Transverse colon (tissue), 4 donors: ENCODE measurements around the gene FOXP4. TPM values are rescaled to one million over a fixed set of nuclear protein-coding genes. Genes with fewer than 3 reads are reported as not detected.

Source experiments
- DNase-seq: peaks from one replicate; pipeline ENCODE4 v3.0.0-alpha.2; 2019
- H3K27ac ChIP-seq, 4 donors: fragments of 200-600 bp; sonication (generic); 2 replicates each; pipeline ENCODE4 v1.5.1; 2016 to 2018; ENCODE audit warnings: inconsistent platforms in 4 of 4
- H3K27me3 ChIP-seq: fragments of 200-600 bp; sonication (generic); 2 replicates; pipeline ENCODE4 v1.5.1; 2017; ENCODE audit warnings: inconsistent platforms
- H3K36me3 ChIP-seq, 4 donors: fragments of 200-600 bp; sonication (generic); 2 replicates each; pipeline ENCODE4 v1.5.1; 2017 to 2019; ENCODE audit warnings: inconsistent platforms in 4 of 4
- H3K4me1 ChIP-seq, 4 donors: fragments of 200-600 bp; sonication (generic); 2 replicates each; pipeline ENCODE4 v1.5.1; 2017 to 2020; ENCODE audit warnings: inconsistent platforms in 4 of 4
- H3K4me3 ChIP-seq, 4 donors: fragments of 200-600 bp; sonication (generic); 1 replicate in 1 of 4; 2 replicates in 3 of 4; pipeline versions ENCODE4 v1.5.1 to v1.6.1; 2017 to 2019; ENCODE audit warnings: inconsistent platforms in 4 of 4
- H3K9me3 ChIP-seq, 2 donors: fragments of 200-600 bp; sonication (generic); 2 replicates each; pipeline ENCODE4 v1.5.1; 2017 to 2019; ENCODE audit warnings: inconsistent platforms in 2 of 2
- EP300 ChIP-seq: sonication (generic); formaldehyde crosslinking; IDR thresholded peaks from one replicate; pipeline ENCODE4 v1.6.1; 2017; ENCODE audit warnings: antibody characterized with exemption, low read depth
- POLR2A ChIP-seq: fragments of 450-650 bp; IDR thresholded peaks from one replicate; pipeline ENCODE4 v1.6.1; 2016; ENCODE audit warnings: antibody characterized with exemption, mild to moderate bottlenecking, moderate library complexity
- POLR2AphosphoS5 ChIP-seq, 3 donors: sonication (generic); formaldehyde crosslinking; IDR thresholded peaks; one replicate each; pipeline ENCODE4 v1.6.1; 2016; ENCODE audit warnings: antibody characterized with exemption in 3 of 3
- WGBS, 2 donors: methylation state at CpG; one replicate each; pipeline ENCODE4 v1.1.5; 2018; ENCODE audit warnings: low coverage in 1 of 2; 5-methylcytosine and 5-hydroxymethylcytosine counted together
- in situ Hi-C, 4 donors: fragments of 200-750 bp; cut with MboI; loops; one replicate each; pipeline versions ENCODE4 v1.15.0 to v1.15.1; 2017; ENCODE audit warnings: low sequenced_read_pairs in 3 of 4, low pct_ligation_motif_present in 1 of 4, low pct_unique_long_range_greater_than_20kb in 1 of 4
- intact Hi-C: fragments of 100-400 bp; cut with DNase I; formaldehyde crosslinking; loops from one replicate; pipeline ENCODE4 v1.15.1; 2023; ENCODE audit warnings: low total_unique reads
- total RNA-seq, 4 donors: library from RNA; depleted of rRNA; stranded (reverse); fragments of >200 nt; gene quantifications; one replicate each; pipeline ENCODE4 v1.1.0, GENCODE V29; 2016
- TF ChIP-seq, protein P1 (sequence below), 5 experiments: fragments of 200-600 bp in 3 of 5; fragments of 450-650 bp in 2 of 5; sonication (generic) in 3 of 5; IDR thresholded peaks; 1 replicate in 2 of 5; 2 replicates in 3 of 5; pipeline ENCODE4 v1.5.1; 2016 to 2017; ENCODE audit warnings: antibody characterized with exemption in 5 of 5, inconsistent platforms in 3 of 5, mild to moderate bottlenecking in 2 of 5, moderate library complexity in 1 of 5

Gene FOXP4, protein sequence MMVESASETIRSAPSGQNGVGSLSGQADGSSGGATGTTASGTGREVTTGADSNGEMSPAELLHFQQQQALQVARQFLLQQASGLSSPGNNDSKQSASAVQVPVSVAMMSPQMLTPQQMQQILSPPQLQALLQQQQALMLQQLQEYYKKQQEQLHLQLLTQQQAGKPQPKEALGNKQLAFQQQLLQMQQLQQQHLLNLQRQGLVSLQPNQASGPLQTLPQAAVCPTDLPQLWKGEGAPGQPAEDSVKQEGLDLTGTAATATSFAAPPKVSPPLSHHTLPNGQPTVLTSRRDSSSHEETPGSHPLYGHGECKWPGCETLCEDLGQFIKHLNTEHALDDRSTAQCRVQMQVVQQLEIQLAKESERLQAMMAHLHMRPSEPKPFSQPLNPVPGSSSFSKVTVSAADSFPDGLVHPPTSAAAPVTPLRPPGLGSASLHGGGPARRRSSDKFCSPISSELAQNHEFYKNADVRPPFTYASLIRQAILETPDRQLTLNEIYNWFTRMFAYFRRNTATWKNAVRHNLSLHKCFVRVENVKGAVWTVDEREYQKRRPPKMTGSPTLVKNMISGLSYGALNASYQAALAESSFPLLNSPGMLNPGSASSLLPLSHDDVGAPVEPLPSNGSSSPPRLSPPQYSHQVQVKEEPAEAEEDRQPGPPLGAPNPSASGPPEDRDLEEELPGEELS
- 10 to 100 TPM; 13.8 to 45.6 (median 17.2) TPM for total RNA-seq

DNA sequence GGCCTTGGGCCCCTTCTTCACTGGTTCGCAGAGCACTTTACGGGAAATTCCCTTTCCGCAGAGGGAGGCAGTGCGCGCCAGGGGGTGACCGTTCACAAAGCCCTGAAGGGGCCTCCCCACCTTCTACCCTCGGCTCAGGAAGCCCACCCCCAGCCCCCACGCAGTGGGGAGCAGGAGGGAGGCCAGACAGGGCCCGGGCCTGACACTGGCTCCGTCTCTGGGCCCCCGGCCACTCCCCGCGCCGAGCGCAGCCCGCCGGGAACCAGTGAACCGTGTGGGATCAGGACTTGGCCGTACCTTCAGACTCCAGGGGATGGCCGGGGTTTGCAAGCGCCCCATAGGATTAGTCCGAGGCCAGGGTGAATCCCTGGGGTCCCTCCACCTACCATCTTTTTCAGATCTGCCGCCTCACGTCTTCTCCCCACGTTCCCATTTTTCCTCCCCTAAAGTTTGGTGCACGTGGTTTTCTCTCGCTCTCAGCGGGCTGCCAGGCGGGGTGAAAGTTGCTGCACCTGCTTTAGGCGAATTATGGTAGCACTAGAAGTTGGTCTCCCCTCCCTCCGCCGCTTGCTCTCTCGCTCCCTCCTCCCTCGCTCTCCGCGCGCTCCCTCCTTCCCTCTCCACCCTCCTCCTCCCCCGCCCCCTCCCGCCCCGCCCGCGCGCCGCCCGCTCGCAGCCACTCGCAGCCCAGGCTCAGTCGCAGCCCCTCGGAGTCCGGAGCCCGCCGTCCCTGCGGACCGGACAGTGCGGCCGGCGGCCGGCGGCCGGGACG, at the start of gene FOXP4:
FOXP4 (plus strand) TSS at position 679 of the 772 bp plus-strand sequence. CDS start 19,380 bp downstream, outside the sequence.
- TF ChIP-seq POLR2AphosphoS5 (IDR thresholded peaks at IDR 0.05) (peak in 1 of 3 donors; percentile 9), POLR2A (no peak), EP300 (no peak)
- Histone ChIP-seq H3K9me3 (no peaks in the 10 kb centered on the region), H3K27me3 (peaks cover 5% of the 10 kb centered on the region), H3K4me3 (peak within 1 kb of the TSS; percentile 72 to 93 (median 84)), H3K4me1 (peaks cover 7 to 40% (median 26%) of the 10 kb centered on the region in 4 donors), H3K27ac (peak within 1 kb of the TSS; percentile 87 to 93 (median 90)), H3K36me3 (no peaks in the 10 kb centered on the region)
- intact Hi-C loops = loop anchor here (2.0 kb wide), 2 partner anchors 41 to 119 kb away; no protein-coding TSS in a partner anchor
- DNase-seq = peak; percentile 92
- WGBS, 2 donors = 1% methylated on average over 26 of the region's 61 CpGs; no CpG with 5 or more reads in 1 of the 2 donors
- in situ Hi-C loops = no loop called here

DNA sequence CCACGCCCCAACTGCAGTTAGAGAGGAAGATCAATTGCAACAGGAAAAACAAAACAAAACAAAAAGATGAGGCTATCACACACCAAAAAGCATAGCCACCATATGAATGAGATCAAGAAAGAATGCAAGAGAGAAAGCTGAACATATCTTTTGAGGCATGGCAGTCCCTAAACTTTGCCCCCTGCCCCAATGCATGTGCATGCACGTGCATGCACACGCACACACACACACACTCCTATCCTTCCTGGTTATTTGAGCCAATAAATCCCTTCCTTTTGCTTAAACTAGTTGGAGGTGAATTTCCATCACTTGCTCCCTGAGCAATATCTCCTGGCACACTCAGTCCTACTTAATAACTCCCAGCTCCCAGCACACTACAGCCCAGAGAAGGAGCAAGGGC, 48.6 kb upstream of the FOXP4 start:
- in situ Hi-C loops = no loop called here
- Histone ChIP-seq H3K9me3 (no peaks in the 10 kb centered on the region), H3K27ac (no peak overlapping the region), H3K4me3 (no peak overlapping the region), H3K27me3 (no peaks in the 10 kb centered on the region), H3K36me3 (no peaks in the 10 kb centered on the region), H3K4me1 (no peaks in the 10 kb centered on the region)
- TF ChIP-seq, protein P1, sequence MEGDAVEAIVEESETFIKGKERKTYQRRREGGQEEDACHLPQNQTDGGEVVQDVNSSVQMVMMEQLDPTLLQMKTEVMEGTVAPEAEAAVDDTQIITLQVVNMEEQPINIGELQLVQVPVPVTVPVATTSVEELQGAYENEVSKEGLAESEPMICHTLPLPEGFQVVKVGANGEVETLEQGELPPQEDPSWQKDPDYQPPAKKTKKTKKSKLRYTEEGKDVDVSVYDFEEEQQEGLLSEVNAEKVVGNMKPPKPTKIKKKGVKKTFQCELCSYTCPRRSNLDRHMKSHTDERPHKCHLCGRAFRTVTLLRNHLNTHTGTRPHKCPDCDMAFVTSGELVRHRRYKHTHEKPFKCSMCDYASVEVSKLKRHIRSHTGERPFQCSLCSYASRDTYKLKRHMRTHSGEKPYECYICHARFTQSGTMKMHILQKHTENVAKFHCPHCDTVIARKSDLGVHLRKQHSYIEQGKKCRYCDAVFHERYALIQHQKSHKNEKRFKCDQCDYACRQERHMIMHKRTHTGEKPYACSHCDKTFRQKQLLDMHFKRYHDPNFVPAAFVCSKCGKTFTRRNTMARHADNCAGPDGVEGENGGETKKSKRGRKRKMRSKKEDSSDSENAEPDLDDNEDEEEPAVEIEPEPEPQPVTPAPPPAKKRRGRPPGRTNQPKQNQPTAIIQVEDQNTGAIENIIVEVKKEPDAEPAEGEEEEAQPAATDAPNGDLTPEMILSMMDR (IDR thresholded peaks at IDR 0.05) = no peak
- TF ChIP-seq POLR2A = no peak
- no peak for TF ChIP-seq EP300
- TF ChIP-seq POLR2AphosphoS5 (IDR thresholded peaks at IDR 0.05) = no peak
- no peak for DNase-seq
- intact Hi-C loops = no loop called here
- 61 to 63% methylated on average over 3 of the region's 3 CpGs for WGBS, 2 donors

DNA sequence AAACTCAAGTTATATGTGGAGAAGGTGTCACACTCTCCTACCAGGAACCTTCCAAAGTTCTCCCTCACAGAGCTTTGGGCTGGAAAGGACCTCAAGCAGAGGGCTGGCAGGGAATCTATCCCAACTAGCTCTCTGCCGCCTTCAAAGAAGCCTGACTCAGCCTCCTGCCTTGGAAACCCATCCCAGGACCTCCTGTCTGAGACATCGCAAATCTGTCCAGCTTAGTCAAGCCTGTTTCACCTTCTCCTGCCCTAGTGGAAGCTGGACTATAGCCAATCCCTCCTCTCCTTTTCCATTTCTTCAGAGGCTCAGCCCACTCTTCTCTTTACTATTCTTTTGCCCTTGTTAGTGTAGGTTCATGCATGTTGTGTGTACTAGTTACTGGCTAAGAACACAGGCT, 48.2 kb upstream of the FOXP4 start:
- no peaks in the 10 kb centered on the region for H3K36me3 ChIP-seq
- no peak for DNase-seq
- no peak overlapping the region for H3K4me3 ChIP-seq
- 89 to 100% methylated on average over 1 to 2 of the region's 2 CpGs for WGBS, 2 donors
- no peaks in the 10 kb centered on the region for H3K9me3 ChIP-seq
- intact Hi-C loops = no loop called here
- no peaks in the 10 kb centered on the region for H3K27me3 ChIP-seq
- H3K27ac ChIP-seq = no peak overlapping the region
- no peak for TF ChIP-seq EP300
- TF ChIP-seq, protein P1 (IDR thresholded peaks at IDR 0.05) = no peak
- no peak for TF ChIP-seq POLR2A
- no peak for TF ChIP-seq POLR2AphosphoS5 (IDR thresholded peaks at IDR 0.05)
- in situ Hi-C loops = no loop called here
- peaks cover 0 to 3% (median under 1%) of the 10 kb centered on the region in 4 donors for H3K4me1 ChIP-seq

DNA sequence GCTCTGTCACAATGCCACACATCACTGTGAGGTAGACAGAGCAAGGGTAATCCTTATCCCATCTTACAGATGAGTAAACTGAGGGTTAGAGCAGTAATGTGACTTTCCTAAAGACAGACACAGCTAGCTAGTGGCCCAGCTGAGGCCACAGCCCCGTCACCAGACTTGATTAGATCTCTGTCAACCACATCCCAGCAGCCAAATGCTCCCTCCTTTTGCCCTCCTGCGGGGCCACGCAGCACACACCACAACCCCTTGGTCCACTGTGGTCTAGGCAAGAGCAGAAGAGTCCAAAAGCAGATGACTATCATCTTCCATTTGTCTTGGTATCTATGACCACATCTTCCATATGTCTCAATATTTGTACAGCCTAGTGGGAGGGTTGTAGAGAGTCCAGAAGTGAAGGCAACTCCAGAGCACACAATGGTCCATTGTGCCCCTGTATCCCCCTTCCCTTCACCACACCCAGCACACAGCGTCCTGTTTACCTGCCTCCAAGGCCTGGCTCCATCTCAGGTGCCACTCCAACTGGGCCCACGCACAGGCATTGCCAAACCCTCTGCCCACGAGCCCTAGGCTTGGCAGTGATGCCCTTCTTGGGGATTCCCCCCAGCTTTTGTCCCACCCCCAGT, 47.1 kb upstream of the FOXP4 start:
- Histone ChIP-seq H3K4me1 (peaks cover 2 to 10% (median 6%) of the 10 kb centered on the region in 4 donors), H3K4me3 (no peak overlapping the region), H3K9me3 (no peaks in the 10 kb centered on the region), H3K27ac (no peak overlapping the region), H3K27me3 (peaks cover 6% of the 10 kb centered on the region), H3K36me3 (no peaks in the 10 kb centered on the region)
- no peak for DNase-seq
- WGBS, 2 donors = 69% methylated on average over 6 of the region's 6 CpGs; no CpG with 5 or more reads in 1 of the 2 donors
- TF ChIP-seq, protein P1 (IDR thresholded peaks at IDR 0.05) = no peak
- TF ChIP-seq POLR2AphosphoS5 (IDR thresholded peaks at IDR 0.05) = no peak
- TF ChIP-seq POLR2A = no peak
- in situ Hi-C loops (no loop called here), intact Hi-C loops (no loop called here)
